CD8-positive, alpha-beta memory T cell (primary cell): Measurements from ENCODE around the gene CYP46A1. TPM values are rescaled to one million over a fixed set of nuclear protein-coding genes. Genes with fewer than 3 reads are reported as not detected.

Source experiments
- CTCF ChIA-PET: fragments of 350-600 bp; sonication (Branson Sonifier 250); formaldehyde crosslinking; loops from one replicate; lab custom pipeline; 2021; ENCODE audit warnings: antibody characterized with exemption; lab: Charles Lee
- POLR2A ChIA-PET: fragments of 350-600 bp; sonication (Branson Sonifier 250); formaldehyde crosslinking; loops from one replicate; lab custom pipeline; 2021; ENCODE audit warnings: antibody characterized with exemption; lab: Charles Lee
- DNase-seq, 5 donors: peaks; one replicate each; pipeline versions ENCODE4 v3.0.0 to v3.0.0-alpha.2; 2020 to 2022; ENCODE audit warnings: mixed read lengths in 1 of 5
- H3K27ac ChIP-seq: one replicate; pipeline ENCODE4 v1.7.0; 2013; ENCODE audit warnings: low read depth, mild to moderate bottlenecking, low read length, moderate library complexity
- H3K27me3 ChIP-seq: 2 replicates; pipeline ENCODE4 v1.7.0; 2013; ENCODE audit warnings: low read length, mild to moderate bottlenecking; ENCODE audit not compliant: insufficient read depth, poor library complexity, severe bottlenecking
- H3K36me3 ChIP-seq: 2 replicates; pipeline ENCODE4 v1.7.0; 2013; ENCODE audit warnings: mild to moderate bottlenecking, low read length, moderate library complexity; ENCODE audit not compliant: insufficient read depth
- H3K4me1 ChIP-seq: 2 replicates; pipeline ENCODE4 v1.7.0; 2013; ENCODE audit warnings: mild to moderate bottlenecking, low read length, moderate library complexity; ENCODE audit not compliant: insufficient read depth
- H3K4me3 ChIP-seq: 2 replicates; pipeline ENCODE4 v1.7.0; 2013; ENCODE audit warnings: mild to moderate bottlenecking, low read length
- H3K9me3 ChIP-seq: 2 replicates; pipeline ENCODE4 v1.7.0; 2013; ENCODE audit warnings: mild to moderate bottlenecking, low read length
- H3K27ac Mint-ChIP-seq, 8 donors: one replicate each; pipeline ENCODE4 v1.8.0; 2020 to 2021; ENCODE audit warnings: mixed read lengths in 8 of 8, mild to moderate bottlenecking in 6 of 8, inconsistent platforms in 3 of 8, moderate library complexity in 3 of 8
- H3K27me3 Mint-ChIP-seq, 2 donors: one replicate each; pipeline ENCODE4 v1.8.0; 2020 to 2021; ENCODE audit warnings: mixed read lengths in 2 of 2, mild to moderate bottlenecking in 1 of 2, moderate library complexity in 1 of 2
- H3K36me3 Mint-ChIP-seq, 3 donors: one replicate each; pipeline ENCODE4 v1.8.0; 2020 to 2021; ENCODE audit warnings: mixed read lengths in 3 of 3, inconsistent platforms in 1 of 3, mild to moderate bottlenecking in 1 of 3
- H3K4me1 Mint-ChIP-seq, 3 donors: one replicate each; pipeline ENCODE4 v1.8.0; 2020 to 2021; ENCODE audit warnings: mixed read lengths in 3 of 3, inconsistent platforms in 1 of 3, mild to moderate bottlenecking in 1 of 3
- H3K4me3 Mint-ChIP-seq, 7 donors: one replicate each; pipeline ENCODE4 v1.8.0; 2020 to 2021; ENCODE audit warnings: mixed read lengths in 7 of 7, mild to moderate bottlenecking in 6 of 7, moderate library complexity in 4 of 7, inconsistent platforms in 2 of 7
- H3K9me3 Mint-ChIP-seq, 5 donors: one replicate each; pipeline ENCODE4 v1.8.0; 2020 to 2022; ENCODE audit warnings: mixed read lengths in 5 of 5, mild to moderate bottlenecking in 3 of 5, moderate library complexity in 2 of 5, inconsistent platforms in 1 of 5
- polyA plus RNA-seq: library from polyadenylated mRNA; unstranded; fragments of 300-500 nt; fragmentation: Illumina TruSeq; gene quantifications from one replicate; pipeline ENCODE4 v1.2.3, GENCODE V29; 2021
- total RNA-seq, 2 experiments: library from RNA; stranded (reverse); gene quantifications; one replicate each; pipeline ENCODE4 v1.2.3, GENCODE V29; 2021

The CYP46A1 gene
- total and polyA plus RNA-seq, 3 experiments from 2014 or later: 0.07 to 0.20 TPM; not detected in 1

- Mint-ChIP-seq H3K9me3 (peaks cover 0 to 10% (median 5%) of the 10 kb centered on the region in 5 donors), H3K27ac (peak overlapping the region in 7 of 8 donors; percentile 34 to 95 (median 85)), H3K4me3 (peak overlapping the region; percentile 90 to 96 (median 95)), H3K36me3 (peaks cover 0 to 3% (median 0%) of the 10 kb centered on the region in 3 donors), H3K4me1 (peaks cover 7 to 19% (median 12%) of the 10 kb centered on the region in 3 donors), H3K27me3 (peaks cover 6 to 10% of the 10 kb centered on the region in 2 donors)
- Histone ChIP-seq H3K27me3 (peaks cover 2% of the 10 kb centered on the region), H3K9me3 (no peaks in the 10 kb centered on the region), H3K36me3 (no peaks in the 10 kb centered on the region), H3K4me1 (peaks cover 19% of the 10 kb centered on the region), H3K27ac (peak overlapping the region; percentile 74), H3K4me3 (peak overlapping the region; percentile 81)
- ChIA-PET CTCF (interaction anchor here (0.8 to 2.7 kb wide), 12 partner anchors 10 to 217 kb away, joined by 3 to 11 read pairs (median 3); no protein-coding TSS in a partner anchor), POLR2A (interaction anchor here (1.1 to 1.7 kb wide), 2 partner anchors 78 to 202 kb away, joined by 10 to 14 read pairs; partner anchors contain the start of genes CCDC85C, CCNK and SETD3)
- DNase-seq: peak; percentile 73 to 86 (median 78)
Measured at GRCh38 chr14:99682809-99683618, 1.1 kb upstream of the CYP46A1 start.

DNA sequence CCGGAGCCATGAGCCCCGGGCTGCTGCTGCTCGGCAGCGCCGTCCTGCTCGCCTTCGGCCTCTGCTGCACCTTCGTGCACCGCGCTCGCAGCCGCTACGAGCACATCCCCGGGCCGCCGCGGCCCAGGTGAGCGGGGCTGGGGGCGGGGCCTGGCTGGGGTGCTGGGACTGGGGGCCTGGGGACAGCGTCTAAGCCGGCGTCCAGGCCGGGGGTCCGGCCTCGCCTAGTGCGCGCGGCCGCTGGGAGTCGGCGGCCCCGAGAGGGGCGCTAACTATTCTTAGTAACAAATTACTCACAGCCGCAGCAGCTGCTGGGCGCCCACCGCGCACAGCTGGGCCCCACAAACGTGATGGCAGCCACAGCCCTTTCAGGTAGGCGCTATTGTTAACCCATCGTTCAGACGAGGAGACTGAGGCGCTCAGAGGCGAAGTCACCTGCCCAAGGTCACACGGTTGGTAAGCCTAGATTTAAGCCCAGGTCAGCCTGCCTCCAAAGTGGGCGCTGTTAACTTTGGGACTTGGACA is 374 bp downstream of the CYP46A1 start:
- POLR2A ChIA-PET: interaction anchor here (0.5 to 1.7 kb wide), 3 partner anchors 80 to 204 kb away, joined by 3 to 14 read pairs (median 10); partner anchors contain the start of genes CCDC85C, CCNK and SETD3
- peak overlapping the region; percentile 34 for H3K4me3 ChIP-seq

GRCh38 chr14:99685151-99685591 is 1.1 kb downstream of the CYP46A1 start:
- no peaks in the 10 kb centered on the region for H3K9me3 Mint-ChIP-seq
- Histone ChIP-seq H3K4me1 (peaks cover 19% of the 10 kb centered on the region), H3K36me3 (no peaks in the 10 kb centered on the region), H3K9me3 (no peaks in the 10 kb centered on the region), H3K4me3 (no peak overlapping the region), H3K27ac (no peak overlapping the region), H3K27me3 (peaks cover 18% of the 10 kb centered on the region)
- H3K27ac Mint-ChIP-seq: peak overlapping the region in 2 of 8 donors; percentile 85 to 88
- ChIA-PET CTCF (no interaction called here), POLR2A (no interaction called here)
- H3K36me3 Mint-ChIP-seq: peaks cover under 1 to 4% (median 3%) of the 10 kb centered on the region in 3 donors
- H3K4me3 Mint-ChIP-seq: peak overlapping the region; percentile 33 to 86 (median 68)
- H3K27me3 Mint-ChIP-seq: peaks cover 11 to 26% of the 10 kb centered on the region in 2 donors
- peaks cover 11 to 21% (median 12%) of the 10 kb centered on the region in 3 donors for H3K4me1 Mint-ChIP-seq
- DNase-seq: peak in 1 of 5 donors; percentile 38

More for the DNA sequence above, 374 bp downstream of the CYP46A1 start:
- Mint-ChIP-seq H3K4me3 (peak overlapping the region in 2 of 7 donors; percentile 14 to 23), H3K27ac (peak overlapping the region in 1 of 8 donors; percentile 57), H3K9me3 (no peaks in the 10 kb centered on the region), H3K36me3 (peaks cover 0 to 3% (median under 1%) of the 10 kb centered on the region in 3 donors), H3K4me1 (peaks cover 11 to 21% (median 12%) of the 10 kb centered on the region in 3 donors), H3K27me3 (peaks cover 10 to 19% of the 10 kb centered on the region in 2 donors)
- Histone ChIP-seq H3K27me3 (peaks cover 15% of the 10 kb centered on the region), H3K4me1 (peaks cover 19% of the 10 kb centered on the region), H3K36me3 (no peaks in the 10 kb centered on the region), H3K9me3 (no peaks in the 10 kb centered on the region), H3K27ac (no peak overlapping the region)
- CTCF ChIA-PET: interaction anchor here (0.7 to 1.5 kb wide), 7 partner anchors 10 to 215 kb away, joined by 3 to 4 read pairs (median 3); no protein-coding TSS in a partner anchor
- no peak for DNase-seq

DNA sequence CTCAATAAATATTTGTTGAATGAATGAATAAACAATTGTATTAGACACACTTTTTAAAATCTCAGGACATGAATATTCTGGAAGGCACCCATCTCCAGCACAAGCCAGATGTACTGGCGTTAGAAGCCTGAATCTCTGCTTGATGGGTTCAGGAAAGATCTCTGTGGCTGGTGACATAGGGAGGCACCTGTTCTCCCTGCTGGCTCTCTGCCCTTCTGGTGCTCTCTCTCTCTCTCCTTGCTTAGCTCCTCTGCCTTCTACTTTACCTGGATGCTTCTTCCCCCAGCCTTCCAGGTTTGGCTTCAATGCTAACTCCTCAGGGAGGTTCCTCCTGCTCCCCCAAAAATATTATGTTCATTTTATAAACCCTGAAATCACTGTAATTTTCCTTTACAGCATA is 1.5 kb downstream of the CYP46A1 start:
- Histone ChIP-seq H3K27me3 (peaks cover 21% of the 10 kb centered on the region), H3K27ac (no peak overlapping the region), H3K36me3 (no peaks in the 10 kb centered on the region), H3K4me3 (no peak overlapping the region), H3K4me1 (peaks cover 19% of the 10 kb centered on the region), H3K9me3 (no peaks in the 10 kb centered on the region)
- Mint-ChIP-seq H3K9me3 (no peaks in the 10 kb centered on the region), H3K27ac (peak overlapping the region in 2 of 8 donors; percentile 27 to 85), H3K36me3 (peaks cover 2 to 4% (median 3%) of the 10 kb centered on the region in 3 donors), H3K27me3 (peaks cover 15 to 29% of the 10 kb centered on the region in 2 donors), H3K4me1 (peaks cover 11 to 21% (median 12%) of the 10 kb centered on the region in 3 donors), H3K4me3 (peak overlapping the region; percentile 33 to 86 (median 68))
- peak in 1 of 5 donors; percentile 22 for DNase-seq
- ChIA-PET POLR2A (no interaction called here), CTCF (no interaction called here)

DNA sequence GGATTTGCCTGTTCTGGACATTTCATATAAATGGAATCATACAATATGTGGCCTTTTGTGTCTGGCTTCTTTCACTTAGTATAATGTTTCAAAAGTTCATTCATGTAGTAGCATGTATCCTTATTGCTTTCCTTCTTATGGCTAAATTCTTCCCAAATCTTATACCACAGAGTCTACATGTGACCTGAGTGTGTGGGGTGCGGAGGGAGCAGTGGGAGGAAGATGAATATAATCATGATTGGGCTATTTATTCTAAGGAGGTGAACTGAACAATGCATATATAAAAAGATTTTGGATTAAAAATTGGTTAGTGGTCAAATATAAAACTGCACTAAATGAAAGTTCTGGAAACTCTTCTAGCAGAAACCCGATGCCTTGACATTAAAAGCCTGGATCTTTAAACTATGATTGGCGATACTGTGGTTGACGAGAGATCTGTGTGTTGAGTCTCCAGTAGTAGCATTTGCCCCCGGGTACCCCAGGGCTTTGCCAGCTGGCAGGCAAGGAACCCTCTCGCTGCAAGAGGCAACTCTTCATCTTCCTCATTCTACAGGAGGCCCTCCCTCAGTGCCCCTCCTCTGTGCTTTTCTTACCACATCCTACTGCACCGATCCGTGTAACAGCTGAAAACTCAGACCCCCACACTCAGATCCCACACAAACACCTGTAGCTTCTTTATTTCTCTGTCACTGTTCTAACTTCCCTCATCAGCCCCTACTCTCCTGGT is 2.6 kb downstream of the CYP46A1 start:
- peaks cover 19% of the 10 kb centered on the region for H3K4me1 ChIP-seq
- H3K36me3 ChIP-seq: no peaks in the 10 kb centered on the region
- DNase-seq: no peak
- H3K4me3 Mint-ChIP-seq: peak overlapping the region in 2 of 7 donors; percentile 77 to 86
- peaks cover 21% of the 10 kb centered on the region for H3K27me3 ChIP-seq
- H3K27ac ChIP-seq: no peak overlapping the region
- no peaks in the 10 kb centered on the region for H3K9me3 ChIP-seq
- peak overlapping the region in 1 of 8 donors; percentile 85 for H3K27ac Mint-ChIP-seq
- peaks cover 2 to 4% (median 3%) of the 10 kb centered on the region in 3 donors for H3K36me3 Mint-ChIP-seq
- peaks cover 17 to 40% of the 10 kb centered on the region in 2 donors for H3K27me3 Mint-ChIP-seq
- ChIA-PET POLR2A (no interaction called here), CTCF (interaction anchor here (1.2 to 1.7 kb wide), 3 partner anchors 14 to 171 kb away, joined by 3 to 5 read pairs (median 3); no protein-coding TSS in a partner anchor)
- no peaks in the 10 kb centered on the region for H3K9me3 Mint-ChIP-seq
- H3K4me1 Mint-ChIP-seq: peaks cover 11 to 21% (median 12%) of the 10 kb centered on the region in 3 donors
- H3K4me3 ChIP-seq: no peak overlapping the region

- no peak overlapping the region for H3K27ac Mint-ChIP-seq
- no peaks in the 10 kb centered on the region for H3K9me3 Mint-ChIP-seq
- peak in 4 of 5 donors; percentile 16 to 48 (median 28) for DNase-seq
- no peaks in the 10 kb centered on the region for H3K36me3 ChIP-seq
- peaks cover 19 to 43% of the 10 kb centered on the region in 2 donors for H3K27me3 Mint-ChIP-seq
- CTCF ChIA-PET: interaction anchor here (0.8 to 1.7 kb wide), 7 partner anchors 9 to 171 kb away, joined by 3 to 12 read pairs (median 3); no protein-coding TSS in a partner anchor
- no peaks in the 10 kb centered on the region for H3K9me3 ChIP-seq
- peaks cover 21% of the 10 kb centered on the region for H3K27me3 ChIP-seq
- H3K36me3 Mint-ChIP-seq: peaks cover 2 to 4% (median 3%) of the 10 kb centered on the region in 3 donors
- peaks cover 10 to 19% (median 11%) of the 10 kb centered on the region in 3 donors for H3K4me1 Mint-ChIP-seq
- no peak overlapping the region for H3K4me3 ChIP-seq
- peaks cover 19% of the 10 kb centered on the region for H3K4me1 ChIP-seq
- H3K4me3 Mint-ChIP-seq: peak overlapping the region in 1 of 7 donors; percentile 63
- POLR2A ChIA-PET: no interaction called here
- no peak overlapping the region for H3K27ac ChIP-seq
Measured at GRCh38 chr14:99687284-99688209, 3.4 kb downstream of the CYP46A1 start.
